ENCODE results near the gene CHRM5. TPM values are rescaled to one million over a fixed set of nuclear protein-coding genes. Genes with fewer than 3 reads are reported as not detected.

Gene CHRM5
- total and polyA plus RNA-seq, 2 of the 8 experiments (the other 6 are each of a cell fraction or from before 2014, with no cell fraction given) = not detected

GRCh38 chr15:34101366-34102174 lies 133.3 kb downstream of the CHRM5 start, which contains the start of the genes EMC7 and PGBD4 (continued):
- TF ChIP-seq, protein P1, sequence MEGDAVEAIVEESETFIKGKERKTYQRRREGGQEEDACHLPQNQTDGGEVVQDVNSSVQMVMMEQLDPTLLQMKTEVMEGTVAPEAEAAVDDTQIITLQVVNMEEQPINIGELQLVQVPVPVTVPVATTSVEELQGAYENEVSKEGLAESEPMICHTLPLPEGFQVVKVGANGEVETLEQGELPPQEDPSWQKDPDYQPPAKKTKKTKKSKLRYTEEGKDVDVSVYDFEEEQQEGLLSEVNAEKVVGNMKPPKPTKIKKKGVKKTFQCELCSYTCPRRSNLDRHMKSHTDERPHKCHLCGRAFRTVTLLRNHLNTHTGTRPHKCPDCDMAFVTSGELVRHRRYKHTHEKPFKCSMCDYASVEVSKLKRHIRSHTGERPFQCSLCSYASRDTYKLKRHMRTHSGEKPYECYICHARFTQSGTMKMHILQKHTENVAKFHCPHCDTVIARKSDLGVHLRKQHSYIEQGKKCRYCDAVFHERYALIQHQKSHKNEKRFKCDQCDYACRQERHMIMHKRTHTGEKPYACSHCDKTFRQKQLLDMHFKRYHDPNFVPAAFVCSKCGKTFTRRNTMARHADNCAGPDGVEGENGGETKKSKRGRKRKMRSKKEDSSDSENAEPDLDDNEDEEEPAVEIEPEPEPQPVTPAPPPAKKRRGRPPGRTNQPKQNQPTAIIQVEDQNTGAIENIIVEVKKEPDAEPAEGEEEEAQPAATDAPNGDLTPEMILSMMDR (IDR thresholded peaks at IDR 0.05; ENCODE audit: control extremely low read depth in 1 of 3, insufficient read depth in 1 of 3, low read depth in 1 of 3, low read length in 3 of 3) = no peak
- TF ChIP-seq SRF (IDR thresholded peaks at IDR 0.05; ENCODE audit: low read depth, low read length) (peak; percentile 87), POU5F1 (IDR thresholded peaks at IDR 0.05; ENCODE audit: low read depth, low read length) (no peak), KDM4A (IDR thresholded peaks at IDR 0.05; ENCODE audit: low read depth, low read length, severe bottlenecking) (peak; percentile 86), CHD1 (IDR thresholded peaks at IDR 0.05; ENCODE audit: low read depth, low read length) (no peak), JUN (IDR thresholded peaks at IDR 0.05; ENCODE audit: low read depth, low read length) (no peak), NANOG (IDR thresholded peaks at IDR 0.05; ENCODE audit: insufficient read depth, low read depth, low read length, poor library complexity, severe bottlenecking) (peak; percentile 13), SUZ12 (IDR thresholded peaks at IDR 0.05; ENCODE audit: low read length) (no peak), EZH2 (IDR thresholded peaks at IDR 0.05; ENCODE audit: low read depth, low read length, severe bottlenecking) (no peak), SIX5 (IDR thresholded peaks at IDR 0.05; ENCODE audit: low read depth, low read length) (peak; percentile 74), FOSL1 (IDR thresholded peaks at IDR 0.05; ENCODE audit: insufficient read depth, low read depth, low read length) (no peak), GTF2F1 (IDR thresholded peaks at IDR 0.05; ENCODE audit: borderline replicate concordance, low read depth, low read length) (peak; percentile 85; the same call in 1 of the 2 replicates), E2F6 (IDR thresholded peaks at IDR 0.05) (0 out of 2 replicates have a peak, but pooled peaks have one; percentile 36), CTBP2 (IDR thresholded peaks at IDR 0.05; ENCODE audit: borderline replicate concordance, insufficient read depth, insufficient read length, low read length) (no peak), RNF2 (IDR thresholded peaks at IDR 0.05; ENCODE audit: borderline replicate concordance, low read depth, low read length, missing control alignments, poor library complexity, severe bottlenecking) (no peak), RXRA (IDR thresholded peaks at IDR 0.05; ENCODE audit: insufficient read depth, low read depth, low read length) (no peak), GABPA (IDR thresholded peaks at IDR 0.05; ENCODE audit: borderline replicate concordance, insufficient read depth, low read length) (no peak; the same call in 1 of the 2 replicates), RAD21 (IDR thresholded peaks at IDR 0.05 in 1 of 2, conservative IDR thresholded peaks at IDR 0.05 in 1 of 2; ENCODE audit: low read depth in 2 of 2, low read length in 2 of 2) (no peak; a peak in 1 of 4 replicates), SP1 (IDR thresholded peaks at IDR 0.05; ENCODE audit: low read depth, low read length) (no peak; the same call in 1 of the 2 replicates)
